ENCODE results near the gene PLEKHA4.

GRCh38 chr19:48890551-48890950 is 22.1 kb upstream of the PLEKHA4 start:
- no peak for TF ChIP-seq SIN3A (IDR thresholded peaks at IDR 0.05; ENCODE audit: borderline replicate concordance, insufficient read depth, low read depth, low read length)
- no peak for TF ChIP-seq CTCF (IDR thresholded peaks at IDR 0.05)
